ENCODE measurements around the gene FHIT. TPM values are rescaled to one million over a fixed set of nuclear protein-coding genes. Genes with fewer than 3 reads are reported as not detected.
A peak's percentile ranks its signal among the peaks of the same experiment; 100 is the strongest.

FHIT gene
- total and polyA plus RNA-seq, 2 experiments from 2014 or later, result 0.22 to 0.90 TPM

GRCh38 chr3:60827666-60828065 is 423.6 kb downstream of the FHIT start:
- TF ChIP-seq EZH2 (IDR thresholded peaks at IDR 0.05; ENCODE audit: insufficient read depth, poor library complexity, severe bottlenecking) (no peak), EZH2phosphoT487 (IDR thresholded peaks at IDR 0.05; ENCODE audit: insufficient read depth, low read depth) (no peak)

GRCh38 chr3:60826511-60826910 is 424.7 kb downstream of the FHIT start:
- TF ChIP-seq EZH2phosphoT487 (IDR thresholded peaks at IDR 0.05; ENCODE audit: insufficient read depth, low read depth) (no peak), EZH2 (IDR thresholded peaks at IDR 0.05; ENCODE audit: insufficient read depth, poor library complexity, severe bottlenecking) (no peak)
- H2AFZ ChIP-seq, result no peak overlapping the region
- H3K27me3 ChIP-seq (replicated peaks; ENCODE audit: insufficient read depth), result no peaks in the 10 kb centered on the region
- no peak overlapping the region for H3K9ac ChIP-seq
- no peaks in the 10 kb centered on the region for H3K36me3 ChIP-seq (ENCODE audit: low read depth)
- H3K4me3 ChIP-seq, result no peak overlapping the region
- H3K79me2 ChIP-seq (ENCODE audit: insufficient read depth), result no peaks in the 10 kb centered on the region
- H3K9me2 ChIP-seq (ENCODE audit: insufficient read depth), result no peaks in the 10 kb centered on the region
- H4K20me1 ChIP-seq (ENCODE audit: insufficient read depth), result no peaks in the 10 kb centered on the region
- H3K27ac ChIP-seq, result no peak overlapping the region
- no peak overlapping the region for H3K4me2 ChIP-seq (ENCODE audit: unreplicated experiment)
- H3F3A ChIP-seq (ENCODE audit: insufficient read depth), result no peaks in the 10 kb centered on the region
- no peaks in the 10 kb centered on the region for H3K4me1 ChIP-seq (ENCODE audit: insufficient read depth)
- H3K9me3 ChIP-seq (ENCODE audit: low read depth), result no peaks in the 10 kb centered on the region
- DNase-seq, result no peak
- 73 to 81% methylated on average over 6 of the region's 6 CpGs for WGBS, 2 experiments (ENCODE audit: low coverage in 1 of 2, low lambda C conversion rate in 2 of 2, missing lambda C conversion rate in 2 of 2)
- in situ Hi-C loops (cut with MboI), result no loop called here

More at GRCh38 chr3:60827666-60828065, 423.6 kb downstream of the FHIT start:
- Histone ChIP-seq H2AFZ (no peak overlapping the region), H3K27me3 (replicated peaks; ENCODE audit: insufficient read depth) (no peaks in the 10 kb centered on the region), H3F3A (ENCODE audit: insufficient read depth) (no peaks in the 10 kb centered on the region), H4K20me1 (ENCODE audit: insufficient read depth) (no peaks in the 10 kb centered on the region), H3K36me3 (ENCODE audit: low read depth) (no peaks in the 10 kb centered on the region), H3K9me3 (ENCODE audit: low read depth) (no peaks in the 10 kb centered on the region), H3K4me2 (ENCODE audit: unreplicated experiment) (no peak overlapping the region), H3K27ac (no peak overlapping the region), H3K4me1 (ENCODE audit: insufficient read depth) (no peaks in the 10 kb centered on the region), H3K79me2 (ENCODE audit: insufficient read depth) (no peaks in the 10 kb centered on the region), H3K9me2 (ENCODE audit: insufficient read depth) (no peaks in the 10 kb centered on the region), H3K9ac (no peak overlapping the region), H3K4me3 (no peak overlapping the region)
- in situ Hi-C loops (cut with MboI), result no loop called here
- 67 to 69% methylated on average over 1 of the region's 1 CpG for WGBS, 2 experiments (ENCODE audit: low coverage in 1 of 2, low lambda C conversion rate in 2 of 2, missing lambda C conversion rate in 2 of 2)
- no peak for DNase-seq

GRCh38 chr3:60812502-60812901 is 438.8 kb downstream of the FHIT start:
- DNase-seq, result peak; percentile 19
- WGBS, 2 experiments (ENCODE audit: low coverage in 1 of 2, low lambda C conversion rate in 2 of 2, missing lambda C conversion rate in 2 of 2), result 25 to 39% methylated on average over 2 of the region's 2 CpGs
- Histone ChIP-seq H3K27me3 (replicated peaks; ENCODE audit: insufficient read depth) (no peaks in the 10 kb centered on the region), H3F3A (ENCODE audit: insufficient read depth) (peaks cover 9% of the 10 kb centered on the region; the same call in 1 of the 2 replicates), H2AFZ (no peak overlapping the region), H4K20me1 (ENCODE audit: insufficient read depth) (no peaks in the 10 kb centered on the region), H3K9me2 (ENCODE audit: insufficient read depth) (no peaks in the 10 kb centered on the region), H3K79me2 (ENCODE audit: insufficient read depth) (no peaks in the 10 kb centered on the region), H3K9me3 (ENCODE audit: low read depth) (no peaks in the 10 kb centered on the region), H3K4me1 (ENCODE audit: insufficient read depth) (peaks cover 14% of the 10 kb centered on the region), H3K4me3 (no peak overlapping the region), H3K36me3 (ENCODE audit: low read depth) (no peaks in the 10 kb centered on the region), H3K4me2 (ENCODE audit: unreplicated experiment) (no peak overlapping the region), H3K27ac (no peak overlapping the region), H3K9ac (no peak overlapping the region)
- in situ Hi-C loops (cut with MboI), result no loop called here
- TF ChIP-seq EZH2 (IDR thresholded peaks at IDR 0.05; ENCODE audit: insufficient read depth, poor library complexity, severe bottlenecking) (no peak), EZH2phosphoT487 (IDR thresholded peaks at IDR 0.05; ENCODE audit: insufficient read depth, low read depth) (no peak)

- Histone ChIP-seq H3K4me3 (no peak overlapping the region), H2AFZ (no peak overlapping the region), H3K9ac (no peak overlapping the region), H3K27ac (no peak overlapping the region), H4K20me1 (ENCODE audit: insufficient read depth) (no peaks in the 10 kb centered on the region), H3K4me2 (ENCODE audit: unreplicated experiment) (no peak overlapping the region), H3F3A (ENCODE audit: insufficient read depth) (peaks cover 9% of the 10 kb centered on the region; the same call in 1 of the 2 replicates), H3K79me2 (ENCODE audit: insufficient read depth) (no peaks in the 10 kb centered on the region), H3K27me3 (replicated peaks; ENCODE audit: insufficient read depth) (no peaks in the 10 kb centered on the region), H3K4me1 (ENCODE audit: insufficient read depth) (peaks cover 14% of the 10 kb centered on the region), H3K9me2 (ENCODE audit: insufficient read depth) (no peaks in the 10 kb centered on the region), H3K9me3 (ENCODE audit: low read depth) (no peaks in the 10 kb centered on the region), H3K36me3 (ENCODE audit: low read depth) (no peaks in the 10 kb centered on the region)
- in situ Hi-C loops (cut with MboI), result no loop called here
- DNase-seq, result no peak
- TF ChIP-seq EZH2 (IDR thresholded peaks at IDR 0.05; ENCODE audit: insufficient read depth, poor library complexity, severe bottlenecking) (no peak), EZH2phosphoT487 (IDR thresholded peaks at IDR 0.05; ENCODE audit: insufficient read depth, low read depth) (no peak)
- 39 to 46% methylated on average over 4 of the region's 4 CpGs for WGBS, 2 experiments (ENCODE audit: low coverage in 1 of 2, low lambda C conversion rate in 2 of 2, missing lambda C conversion rate in 2 of 2)
Observed at GRCh38 chr3:60810881-60811280, 440.4 kb downstream of the FHIT start.

Data from GM23248 (cell line).